Hematopoietic multipotent progenitor cell (in vitro differentiated cells): ENCODE results near the gene QRSL1. TPM values are rescaled to one million over a fixed set of nuclear protein-coding genes. Genes with fewer than 3 reads are reported as not detected.

ENCODE experiments used
- small RNA-seq: library from RNA; depleted of rRNA; stranded (forward); fragments of <200 nt; gene quantifications from one replicate; pipeline ENCODE3, GENCODE V24; 2012
- total RNA-seq: library from RNA; depleted of rRNA; stranded (reverse); fragments of >200 nt; gene quantifications from one replicate; pipeline ENCODE4 v1.2.3, GENCODE V29; 2012

Gene QRSL1
- total RNA-seq, 1 donor: 8.9 TPM

Small RNA genes within 50 kb of the gene (small RNA-seq; reads per million reads assigned to genes)
- gene RNU6-527P: not detected

Other genes with a start within 250 kb of the QRSL1 start
- gene RTN4IP1, start 80 bp upstream of the QRSL1 start, total RNA-seq: 3.8 TPM